GM23338 (cell line): ENCODE results near the gene KIAA1671. TPM values are rescaled to one million over a fixed set of nuclear protein-coding genes. Genes with fewer than 3 reads are reported as not detected.

Experiments
- ATAC-seq: fragments of 200-7000 bp; cut with Tn5 transposase; 3 replicates; pipeline ENCODE4 v1.9.1; 2020
- DNase-seq: peaks from one replicate; pipeline ENCODE4 v3.0.0-alpha.2; 2015; ENCODE audit warnings: low spot score
- H2AFZ ChIP-seq: fragments of 200-600 bp; sonication (generic); 2 replicates; pipeline ENCODE4 v1.8.0; 2016; ENCODE audit warnings: antibody characterized with exemption, mild to moderate bottlenecking, moderate library complexity
- H3F3A ChIP-seq: fragments of 200-600 bp; sonication (generic); replicated peaks from 2 replicates; pipeline ENCODE4 v1.8.0; 2017; ENCODE audit warnings: antibody characterized with exemption, mixed run types, low read depth
- H3K27ac ChIP-seq: fragments of 200-600 bp; sonication (generic); 2 replicates; pipeline ENCODE4 v1.6.1; 2016; ENCODE audit warnings: low read depth
- H3K27me3 ChIP-seq: fragments of 200-600 bp; sonication (generic); 2 replicates; pipeline ENCODE4 v1.8.0; 2016; ENCODE audit warnings: mild to moderate bottlenecking, mixed run types, moderate library complexity; ENCODE audit not compliant: insufficient read depth
- H3K36me3 ChIP-seq: fragments of 200-600 bp; sonication (generic); 2 replicates; pipeline ENCODE4 v1.8.0; 2016; ENCODE audit warnings: mild to moderate bottlenecking; ENCODE audit not compliant: insufficient read depth
- H3K4me1 ChIP-seq: fragments of 200-600 bp; sonication (generic); 2 replicates; pipeline ENCODE4 v1.8.0; 2016; ENCODE audit warnings: mild to moderate bottlenecking, moderate library complexity; ENCODE audit not compliant: insufficient read depth
- H3K4me2 ChIP-seq: fragments of 200-600 bp; sonication (generic); 2 replicates; pipeline ENCODE4 v1.7.1; 2017; ENCODE audit warnings: mixed run types
- H3K4me3 ChIP-seq: fragments of 200-600 bp; sonication (generic); 2 replicates; pipeline ENCODE4 v1.6.1; 2016; ENCODE audit warnings: mixed run types
- H3K79me2 ChIP-seq: fragments of 200-600 bp; sonication (generic); replicated peaks from 2 replicates; pipeline ENCODE4 v1.8.0; 2017; ENCODE audit warnings: mild to moderate bottlenecking; ENCODE audit not compliant: insufficient read depth
- H3K9me2 ChIP-seq: fragments of 200-600 bp; sonication (generic); 2 replicates; pipeline ENCODE4 v1.8.0; 2017; ENCODE audit not compliant: insufficient read depth
- H4K20me1 ChIP-seq: fragments of 200-600 bp; sonication (generic); replicated peaks from 2 replicates; pipeline ENCODE4 v1.8.0; 2017; ENCODE audit warnings: mild to moderate bottlenecking; ENCODE audit not compliant: insufficient read depth
- H3K27ac Mint-ChIP-seq: 2 replicates; pipeline ENCODE4 v1.8.0; 2020; ENCODE audit warnings: inconsistent platforms, mild to moderate bottlenecking, moderate library complexity, mixed read lengths
- H3K27me3 Mint-ChIP-seq: 3 replicates; pipeline ENCODE4 v1.8.0; 2022; ENCODE audit warnings: low read depth, mild to moderate bottlenecking, moderate library complexity, mixed read lengths, inconsistent platforms; ENCODE audit not compliant: insufficient read depth, poor library complexity
- H3K36me3 Mint-ChIP-seq: 3 replicates; pipeline ENCODE4 v1.8.0; 2021; ENCODE audit warnings: low read depth, mild to moderate bottlenecking, inconsistent platforms, moderate library complexity, mixed read lengths
- H3K4me1 Mint-ChIP-seq: 3 replicates; pipeline ENCODE4 v1.8.0; 2020; ENCODE audit warnings: mild to moderate bottlenecking, inconsistent platforms, mixed read lengths
- H3K4me3 Mint-ChIP-seq: 3 replicates; pipeline ENCODE4 v1.8.0; 2021; ENCODE audit warnings: moderate library complexity, mild to moderate bottlenecking, inconsistent platforms, mixed read lengths
- H3K9me3 Mint-ChIP-seq: 3 replicates; pipeline ENCODE4 v1.8.0; 2020; ENCODE audit warnings: moderate library complexity, mild to moderate bottlenecking, inconsistent platforms, mixed read lengths
- CREB1 ChIP-seq: fragments of 250-450 bp; sonication (Bioruptor Pico); IDR thresholded peaks from 2 replicates; pipeline ENCODE4 v1.5.0; 2020; ENCODE audit warnings: low read depth, mild to moderate bottlenecking, moderate library complexity
- CTCF ChIP-seq, 2 experiments: fragments of 200-600 bp in 1 of 2; sonication (generic) in 1 of 2; conservative IDR thresholded peaks; 2 replicates each; pipeline versions ENCODE4 v1.5.1 to v1.6.1; 2016 to 2017; ENCODE audit warnings: antibody characterized with exemption in 2 of 2, low read depth in 2 of 2, mild to moderate bottlenecking in 2 of 2, moderate library complexity in 1 of 2
- ETS1 ChIP-seq: IDR thresholded peaks from 2 replicates; pipeline ENCODE4 v1.6.1; 2016; ENCODE audit warnings: antibody characterized with exemption
- EZH2 ChIP-seq: fragments of 200-600 bp; sonication (generic); IDR thresholded peaks from one replicate; pipeline ENCODE4 v1.8.0; 2017; ENCODE audit warnings: antibody characterized with exemption, mild to moderate bottlenecking, low read depth; ENCODE audit not compliant: unreplicated experiment
- EZH2phosphoT487 ChIP-seq: fragments of 200-600 bp; sonication (generic); IDR thresholded peaks from one replicate; pipeline ENCODE4 v1.8.1; 2018; ENCODE audit warnings: antibody characterized with exemption; ENCODE audit not compliant: unreplicated experiment
- JUNB ChIP-seq: IDR thresholded peaks from one replicate; pipeline ENCODE4 v1.6.1; 2016; ENCODE audit warnings: antibody characterized with exemption; ENCODE audit not compliant: unreplicated experiment
- NANOG ChIP-seq: IDR thresholded peaks from 2 replicates; pipeline ENCODE4 v1.6.1; 2016; ENCODE audit warnings: antibody characterized with exemption, borderline replicate concordance
- POLR2AphosphoS5 ChIP-seq: IDR thresholded peaks from 2 replicates; pipeline ENCODE4 v1.6.1; 2016; ENCODE audit warnings: antibody characterized with exemption, low read depth
- REST ChIP-seq: IDR thresholded peaks from one replicate; pipeline ENCODE4 v1.6.1; 2018; ENCODE audit warnings: antibody characterized with exemption; ENCODE audit not compliant: unreplicated experiment
- STAT1 ChIP-seq: IDR thresholded peaks from one replicate; pipeline ENCODE4 v1.6.1; 2016; ENCODE audit warnings: antibody characterized with exemption; ENCODE audit not compliant: unreplicated experiment
- ZNF114 ChIP-seq: fragments of 250-450 bp; sonication (Bioruptor Pico); IDR thresholded peaks from 2 replicates; pipeline ENCODE4 v1.5.0; 2020; ENCODE audit warnings: mild to moderate bottlenecking, moderate library complexity
- ZNF331 ChIP-seq: fragments of 250-450 bp; sonication (Bioruptor Pico); IDR thresholded peaks from 2 replicates; pipeline ENCODE4 v1.5.0; 2020; ENCODE audit warnings: low read depth, mild to moderate bottlenecking, moderate library complexity
- ZNF462 ChIP-seq: fragments of 250-450 bp; sonication (Bioruptor Pico); IDR thresholded peaks from 2 replicates; pipeline ENCODE4 v1.5.0; 2020; ENCODE audit warnings: mild to moderate bottlenecking, moderate library complexity
- polyA plus RNA-seq: library from polyadenylated mRNA; unstranded; fragments of >200 nt; fragmentation: Nextera tagmentation; extraction: Ambion mirVana; gene quantifications from 2 replicates; pipeline ENCODE4 v1.2.1, GENCODE V29; 2016
- total RNA-seq: library from RNA; depleted of rRNA; stranded (reverse); fragments of >200 nt; shearing (Covaris generic); gene quantifications from 2 replicates; pipeline ENCODE4 v1.2.3, GENCODE V29; 2014

Gene KIAA1671
- total and polyA plus RNA-seq, 2 experiments from 2014 or later, result 6.1 to 27.2 TPM

- Histone ChIP-seq H2AFZ (no peak overlapping the region), H3K27me3 (no peaks in the 10 kb centered on the region), H3K36me3 (peaks cover 6% of the 10 kb centered on the region), H3K79me2 (no peaks in the 10 kb centered on the region), H3K27ac (no peak overlapping the region), H3K9me2 (no peaks in the 10 kb centered on the region), H4K20me1 (no peaks in the 10 kb centered on the region), H3K4me3 (no peak overlapping the region), H3K4me2 (no peak overlapping the region), H3K4me1 (no peaks in the 10 kb centered on the region), H3F3A (no peaks in the 10 kb centered on the region)
- H3K27me3 Mint-ChIP-seq, result peaks cover 7% of the 10 kb centered on the region
- H3K27ac Mint-ChIP-seq, result no peak overlapping the region; the same call in 1 of the 2 replicates
- peaks cover 7% of the 10 kb centered on the region; the same call in 1 of the 3 replicates for H3K9me3 Mint-ChIP-seq
- H3K4me3 Mint-ChIP-seq, result no peak overlapping the region
- DNase-seq, result no peak
- H3K4me1 Mint-ChIP-seq, result peaks cover 14% of the 10 kb centered on the region
- peaks cover 23% of the 10 kb centered on the region for H3K36me3 Mint-ChIP-seq
- no peak for ATAC-seq
- no peak for TF ChIP-seq NANOG
- no peak for TF ChIP-seq ZNF114 (CRISPR knock-in tag)
- no peak for TF ChIP-seq STAT1
- no peak for TF ChIP-seq REST
- TF ChIP-seq JUNB, result no peak
- TF ChIP-seq EZH2phosphoT487, result no peak
- TF ChIP-seq POLR2AphosphoS5, result no peak
- TF ChIP-seq ZNF462 (CRISPR knock-in tag), result no peak
- TF ChIP-seq EZH2, result no peak
- no peak for TF ChIP-seq ETS1
- no peak for TF ChIP-seq CREB1 (CRISPR knock-in tag)
- no peak for TF ChIP-seq CTCF (conservative IDR thresholded peaks at IDR 0.05; ENCODE audit: low read depth in 2 of 2)
- no peak for TF ChIP-seq ZNF331 (CRISPR knock-in tag)
These were observed 65.5 kb downstream of the KIAA1671 start for GRCh38 chr22:25018009-25018408.
